DOHH2 (cell line): Measurements from ENCODE around the gene ATAD2B.

Source experiments
- CTCF ChIP-seq: fragments of 200-600 bp; sonication (generic); IDR thresholded peaks from one replicate; pipeline ENCODE4 v1.5.1; 2014; ENCODE audit warnings: antibody characterized with exemption, mild to moderate bottlenecking, low read depth, low read length; ENCODE audit not compliant: poor library complexity, severe bottlenecking
- EZH2phosphoT487 ChIP-seq: fragments of 200-600 bp; sonication (generic); IDR thresholded peaks from 2 replicates; pipeline ENCODE4 v1.6.1; 2017; ENCODE audit warnings: borderline replicate concordance, mild to moderate bottlenecking, antibody characterized with exemption, low read length, moderate library complexity, mixed read lengths

- TF ChIP-seq CTCF (no peak), EZH2phosphoT487 (no peak)
These were observed 13.2 kb upstream of the ATAD2B start, which contains the start of gene UBXN2A for GRCh38 chr2:23939987-23940717.
